HL-60 (cell line): Measurements from ENCODE around the gene MOCS1.

Experiments used
- POLR2AphosphoS5 ChIP-seq: IDR thresholded peaks from 2 replicates; pipeline ENCODE4 v1.6.1; 2012; ENCODE audit warnings: low read depth
- TF ChIP-seq, protein P1 (sequence below): IDR thresholded peaks from one replicate; pipeline ENCODE4 v1.5.1; 2011; ENCODE audit warnings: low read length, control low read depth, inconsistent platforms; ENCODE audit not compliant: insufficient read depth
- TF ChIP-seq, protein P2 (sequence below): IDR thresholded peaks from 2 replicates; pipeline ENCODE4 v1.6.1; 2012; ENCODE audit warnings: low read depth; ENCODE audit not compliant: insufficient replicate concordance

DNA sequence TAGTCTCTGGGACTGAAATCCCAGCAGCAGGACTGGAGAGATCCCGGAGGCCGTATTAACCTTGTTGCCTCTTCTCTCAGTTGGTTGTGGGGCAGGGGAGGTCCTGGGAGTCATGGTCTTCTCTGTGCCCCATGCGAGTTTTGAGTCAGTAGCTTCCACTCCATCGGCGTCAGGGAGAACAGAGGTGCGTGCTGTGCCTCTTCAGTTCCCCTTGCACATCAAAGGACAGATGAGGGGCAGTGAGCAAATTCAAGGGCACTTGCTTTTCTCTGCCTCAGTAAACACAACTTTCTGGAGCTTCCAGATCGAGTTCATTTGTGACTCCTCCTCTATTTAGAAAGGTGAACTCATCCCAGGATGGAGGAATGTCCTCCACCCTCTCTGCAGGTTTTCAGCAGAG, 48.6 kb downstream of the MOCS1 start:
- TF ChIP-seq, protein P1, sequence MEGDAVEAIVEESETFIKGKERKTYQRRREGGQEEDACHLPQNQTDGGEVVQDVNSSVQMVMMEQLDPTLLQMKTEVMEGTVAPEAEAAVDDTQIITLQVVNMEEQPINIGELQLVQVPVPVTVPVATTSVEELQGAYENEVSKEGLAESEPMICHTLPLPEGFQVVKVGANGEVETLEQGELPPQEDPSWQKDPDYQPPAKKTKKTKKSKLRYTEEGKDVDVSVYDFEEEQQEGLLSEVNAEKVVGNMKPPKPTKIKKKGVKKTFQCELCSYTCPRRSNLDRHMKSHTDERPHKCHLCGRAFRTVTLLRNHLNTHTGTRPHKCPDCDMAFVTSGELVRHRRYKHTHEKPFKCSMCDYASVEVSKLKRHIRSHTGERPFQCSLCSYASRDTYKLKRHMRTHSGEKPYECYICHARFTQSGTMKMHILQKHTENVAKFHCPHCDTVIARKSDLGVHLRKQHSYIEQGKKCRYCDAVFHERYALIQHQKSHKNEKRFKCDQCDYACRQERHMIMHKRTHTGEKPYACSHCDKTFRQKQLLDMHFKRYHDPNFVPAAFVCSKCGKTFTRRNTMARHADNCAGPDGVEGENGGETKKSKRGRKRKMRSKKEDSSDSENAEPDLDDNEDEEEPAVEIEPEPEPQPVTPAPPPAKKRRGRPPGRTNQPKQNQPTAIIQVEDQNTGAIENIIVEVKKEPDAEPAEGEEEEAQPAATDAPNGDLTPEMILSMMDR, result no peak
- no peak for TF ChIP-seq POLR2AphosphoS5
- TF ChIP-seq, protein P2, sequence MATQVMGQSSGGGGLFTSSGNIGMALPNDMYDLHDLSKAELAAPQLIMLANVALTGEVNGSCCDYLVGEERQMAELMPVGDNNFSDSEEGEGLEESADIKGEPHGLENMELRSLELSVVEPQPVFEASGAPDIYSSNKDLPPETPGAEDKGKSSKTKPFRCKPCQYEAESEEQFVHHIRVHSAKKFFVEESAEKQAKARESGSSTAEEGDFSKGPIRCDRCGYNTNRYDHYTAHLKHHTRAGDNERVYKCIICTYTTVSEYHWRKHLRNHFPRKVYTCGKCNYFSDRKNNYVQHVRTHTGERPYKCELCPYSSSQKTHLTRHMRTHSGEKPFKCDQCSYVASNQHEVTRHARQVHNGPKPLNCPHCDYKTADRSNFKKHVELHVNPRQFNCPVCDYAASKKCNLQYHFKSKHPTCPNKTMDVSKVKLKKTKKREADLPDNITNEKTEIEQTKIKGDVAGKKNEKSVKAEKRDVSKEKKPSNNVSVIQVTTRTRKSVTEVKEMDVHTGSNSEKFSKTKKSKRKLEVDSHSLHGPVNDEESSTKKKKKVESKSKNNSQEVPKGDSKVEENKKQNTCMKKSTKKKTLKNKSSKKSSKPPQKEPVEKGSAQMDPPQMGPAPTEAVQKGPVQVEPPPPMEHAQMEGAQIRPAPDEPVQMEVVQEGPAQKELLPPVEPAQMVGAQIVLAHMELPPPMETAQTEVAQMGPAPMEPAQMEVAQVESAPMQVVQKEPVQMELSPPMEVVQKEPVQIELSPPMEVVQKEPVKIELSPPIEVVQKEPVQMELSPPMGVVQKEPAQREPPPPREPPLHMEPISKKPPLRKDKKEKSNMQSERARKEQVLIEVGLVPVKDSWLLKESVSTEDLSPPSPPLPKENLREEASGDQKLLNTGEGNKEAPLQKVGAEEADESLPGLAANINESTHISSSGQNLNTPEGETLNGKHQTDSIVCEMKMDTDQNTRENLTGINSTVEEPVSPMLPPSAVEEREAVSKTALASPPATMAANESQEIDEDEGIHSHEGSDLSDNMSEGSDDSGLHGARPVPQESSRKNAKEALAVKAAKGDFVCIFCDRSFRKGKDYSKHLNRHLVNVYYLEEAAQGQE, result no peak
